Loucy (cell line): ENCODE measurements around the gene KIF7.
"Not testable (repeated sequence)": the region's sequence is repeated elsewhere in the genome, so short reads cannot be mapped to it uniquely, and the experiment has no call there.

Experiments used
- H2AFZ ChIP-seq: fragments of 200-600 bp; sonication (generic); 2 replicates; pipeline ENCODE4 v1.6.0; 2016; ENCODE audit warnings: antibody characterized with exemption, mild to moderate bottlenecking, low read length, moderate library complexity
- H3F3A ChIP-seq: fragments of 200-600 bp; 2 replicates; pipeline ENCODE4 v1.6.0; 2016; ENCODE audit warnings: antibody characterized with exemption, low read depth, mild to moderate bottlenecking
- H3K27me3 ChIP-seq: fragments of 200-600 bp; sonication (generic); 2 replicates; pipeline ENCODE4 v1.6.1; 2014; ENCODE audit warnings: low read length, mild to moderate bottlenecking; ENCODE audit not compliant: insufficient read depth, poor library complexity, severe bottlenecking
- H3K36me3 ChIP-seq: fragments of 200-600 bp; sonication (generic); 2 replicates; pipeline ENCODE4 v1.6.1; 2016; ENCODE audit warnings: low read length; ENCODE audit not compliant: insufficient read depth
- H3K4me1 ChIP-seq: fragments of 200-600 bp; sonication (generic); 2 replicates; pipeline ENCODE4 v1.5.1; 2014; ENCODE audit warnings: low read length, mild to moderate bottlenecking; ENCODE audit not compliant: insufficient read depth, poor library complexity, severe bottlenecking
- H3K4me2 ChIP-seq: fragments of 200-600 bp; sonication (generic); 2 replicates; pipeline ENCODE4 v1.6.0; 2014; ENCODE audit warnings: antibody characterized with exemption, low read length, low read depth, mild to moderate bottlenecking; ENCODE audit not compliant: poor library complexity, severe bottlenecking
- H3K4me3 ChIP-seq: fragments of 200-600 bp; sonication (generic); 2 replicates; pipeline ENCODE4 v1.5.1; 2014; ENCODE audit warnings: low read length, mild to moderate bottlenecking, mixed read lengths; ENCODE audit not compliant: poor library complexity, severe bottlenecking
- H3K79me2 ChIP-seq: fragments of 200-600 bp; sonication (generic); 2 replicates; pipeline ENCODE4 v1.6.1; 2014; ENCODE audit warnings: low read length; ENCODE audit not compliant: insufficient read depth
- H3K9ac ChIP-seq: fragments of 200-600 bp; sonication (generic); 2 replicates; pipeline ENCODE4 v1.6.0; 2014; ENCODE audit warnings: mild to moderate bottlenecking, low read depth, low read length, moderate library complexity; ENCODE audit not compliant: poor library complexity, severe bottlenecking
- H3K9me2 ChIP-seq: fragments of 200-600 bp; sonication (generic); replicated peaks from 2 replicates; pipeline ENCODE4 v1.6.1; 2016; ENCODE audit warnings: low read depth, low read length, mixed read lengths
- H3K9me3 ChIP-seq: fragments of 200-600 bp; sonication (generic); 2 replicates; pipeline ENCODE4 v1.6.1; 2014; ENCODE audit warnings: mild to moderate bottlenecking, antibody characterized with exemption, low read length, low read depth; ENCODE audit not compliant: insufficient read depth
- H4K20me1 ChIP-seq: fragments of 200-600 bp; sonication (generic); 2 replicates; pipeline ENCODE4 v1.6.0; 2014; ENCODE audit warnings: antibody characterized with exemption, low read length, mild to moderate bottlenecking; ENCODE audit not compliant: insufficient read depth, poor library complexity, severe bottlenecking
- CTCF ChIP-seq: fragments of 200-600 bp; sonication (generic); conservative IDR thresholded peaks from 2 replicates; pipeline ENCODE4 v1.5.1; 2014; ENCODE audit warnings: mild to moderate bottlenecking, antibody characterized with exemption, low read length
- EZH2phosphoT487 ChIP-seq: fragments of 200-600 bp; IDR thresholded peaks from 2 replicates; pipeline ENCODE4 v1.6.1; 2018; ENCODE audit warnings: antibody characterized with exemption, mild to moderate bottlenecking, moderate library complexity, borderline replicate concordance

Gene KIF7

GRCh38 chr15:89693696-89694095 is 38.4 kb upstream of the KIF7 start:
- H3K4me1 ChIP-seq: no peaks in the 10 kb centered on the region
- TF ChIP-seq EZH2phosphoT487: no peak
- no peak for TF ChIP-seq CTCF
- no peak overlapping the region for H3K9ac ChIP-seq
- no peaks in the 10 kb centered on the region for H3K9me2 ChIP-seq
- no peaks in the 10 kb centered on the region for H4K20me1 ChIP-seq
- no peak overlapping the region for H3K4me2 ChIP-seq
- no peaks in the 10 kb centered on the region for H3K9me3 ChIP-seq
- no peaks in the 10 kb centered on the region for H3K79me2 ChIP-seq
- H3F3A ChIP-seq: no peaks in the 10 kb centered on the region
- no peak overlapping the region for H2AFZ ChIP-seq
- H3K27me3 ChIP-seq: no peaks in the 10 kb centered on the region
- H3K36me3 ChIP-seq: no peaks in the 10 kb centered on the region
- no peak overlapping the region for H3K4me3 ChIP-seq

GRCh38 chr15:89693091-89693490 is 37.8 kb upstream of the KIF7 start:
- H3K9me2 ChIP-seq: no peaks in the 10 kb centered on the region
- H3F3A ChIP-seq: no peaks in the 10 kb centered on the region
- H3K9me3 ChIP-seq: no peaks in the 10 kb centered on the region
- no peak overlapping the region for H3K9ac ChIP-seq
- H3K27me3 ChIP-seq: no peaks in the 10 kb centered on the region
- H3K36me3 ChIP-seq: no peaks in the 10 kb centered on the region
- H3K4me3 ChIP-seq: no peak overlapping the region
- H4K20me1 ChIP-seq: no peaks in the 10 kb centered on the region
- no peak overlapping the region for H3K4me2 ChIP-seq
- H3K4me1 ChIP-seq: no peaks in the 10 kb centered on the region
- no peaks in the 10 kb centered on the region for H3K79me2 ChIP-seq
- TF ChIP-seq EZH2phosphoT487 (no peak), CTCF (no peak)
- H2AFZ ChIP-seq: no peak overlapping the region

GRCh38 chr15:89690276-89691218 is 35.3 kb upstream of the KIF7 start, which contains the start of the genes PEX11A and WDR93:
TSS of gene PEX11A (minus strand) at chr15:89690754. CDS start at chr15:89690632, 122 bp downstream.
TSS of gene WDR93 (plus strand) at chr15:89690811. CDS start at chr15:89701747, 10,936 bp downstream.
- no peaks in the 10 kb centered on the region for H3F3A ChIP-seq
- no peak for TF ChIP-seq EZH2phosphoT487
- no peak for TF ChIP-seq CTCF
- no peak within 1 kb of the TSS for H3K9ac ChIP-seq
- H3K79me2 ChIP-seq: no peaks in the 10 kb centered on the region
- H2AFZ ChIP-seq: no peak within 1 kb of the TSS
- H3K27me3 ChIP-seq: no peaks in the 10 kb centered on the region
- no peaks in the 10 kb centered on the region for H4K20me1 ChIP-seq
- no peak within 1 kb of the TSS for H3K4me3 ChIP-seq
- no peaks in the 10 kb centered on the region for H3K36me3 ChIP-seq
- no peak within 1 kb of the TSS for H3K4me2 ChIP-seq
- H3K9me2 ChIP-seq: no peaks in the 10 kb centered on the region
- H3K4me1 ChIP-seq: no peaks in the 10 kb centered on the region
- no peaks in the 10 kb centered on the region for H3K9me3 ChIP-seq

- not testable (repeated sequence) for H3K4me3 ChIP-seq, H3F3A ChIP-seq, H3K79me2 ChIP-seq, H3K4me2 ChIP-seq, H3K9me3 ChIP-seq, H3K4me1 ChIP-seq, H2AFZ ChIP-seq, H3K27me3 ChIP-seq, H3K9me2 ChIP-seq, H3K9ac ChIP-seq, H3K36me3 ChIP-seq, H4K20me1 ChIP-seq
Observed at GRCh38 chr15:89689930-89690275, 34.6 kb upstream of the KIF7 start.
